ENCODE measurements around the gene KRTAP5-6. TPM values are rescaled to one million over a fixed set of nuclear protein-coding genes. Genes with fewer than 3 reads are reported as not detected.

The KRTAP5-6 gene, protein sequence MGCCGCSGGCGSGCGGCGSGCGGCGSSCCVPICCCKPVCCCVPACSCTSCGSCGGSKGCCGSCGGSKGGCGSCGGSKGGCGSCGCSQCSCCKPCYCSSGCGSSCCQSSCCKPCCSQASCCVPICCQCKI
- total RNA-seq (not detected in 2 replicates), polyA plus RNA-seq (not detected in 2 replicates), polyA minus RNA-seq (not detected in 2 replicates)
- not detected for total RNA-seq (2013)

- Mint-ChIP-seq H3K27me3 (peaks cover 40% of the 10 kb centered on the region), H3K9me3 (ENCODE audit: insufficient read depth) (peaks cover 4% of the 10 kb centered on the region), H3K27ac (no peak within 1 kb of the TSS), H3K4me1 (peaks cover 5% of the 10 kb centered on the region), H3K4me3 (no peak within 1 kb of the TSS)
- Histone ChIP-seq H3K79me2 (ENCODE audit: control insufficient read depth, insufficient read depth, low read length) (no peaks in the 10 kb centered on the region), H3K4me2 (replicated peaks; ENCODE audit: low read depth, low read length, poor library complexity, severe bottlenecking) (no peak within 1 kb of the TSS), H3K4me3 (ENCODE audit: control extremely low read depth in 1 of 5, extremely low read depth in 1 of 5, insufficient read depth in 1 of 5, low read depth in 2 of 5, low read length in 4 of 5) (no peak within 1 kb of the TSS), H3K27me3 (replicated peaks in 1 of 4; ENCODE audit: control extremely low read depth in 1 of 4, control insufficient read depth in 3 of 4, insufficient read depth in 4 of 4, low read length in 3 of 4) (peaks cover 0 to 38% (median 5%) of the 10 kb centered on the region in 4 experiments), H3K36me3 (replicated peaks in 1 of 2; ENCODE audit: control extremely low read depth in 1 of 2, control insufficient read depth in 1 of 2, extremely low read depth in 1 of 2, insufficient read depth in 2 of 2, low read length in 1 of 2) (no peaks in the 10 kb centered on the region), H4K20me1 (ENCODE audit: control insufficient read depth, insufficient read depth, low read length, poor library complexity, severe bottlenecking) (no peaks in the 10 kb centered on the region), H3K27ac (ENCODE audit: low read length in 2 of 2) (no peak within 1 kb of the TSS), H3K4me1 (ENCODE audit: control insufficient read depth in 2 of 2, insufficient read depth in 2 of 2, low read length in 2 of 2) (peaks cover 8 to 14% of the 10 kb centered on the region in 2 donors), H3K9ac (ENCODE audit: low read length) (no peak within 1 kb of the TSS), H3K9me3 (ENCODE audit: control extremely low read depth in 1 of 3, control insufficient read depth in 2 of 3, insufficient read depth in 1 of 3, low read length in 2 of 3) (peaks cover 0 to 5% (median 0%) of the 10 kb centered on the region in 3 donors), H2AFZ (ENCODE audit: insufficient read depth, low read depth, low read length, poor library complexity, severe bottlenecking) (no peak within 1 kb of the TSS)
- 87% methylated on average over 8 of the region's 11 CpGs for WGBS (ENCODE audit: insufficient coverage)
- POLR2A ChIA-PET, result interaction anchor here (0.5 kb wide), 1 partner anchor 75 kb away, joined by 8 read pairs; no protein-coding TSS in a partner anchor
- TF ChIP-seq, protein P1, sequence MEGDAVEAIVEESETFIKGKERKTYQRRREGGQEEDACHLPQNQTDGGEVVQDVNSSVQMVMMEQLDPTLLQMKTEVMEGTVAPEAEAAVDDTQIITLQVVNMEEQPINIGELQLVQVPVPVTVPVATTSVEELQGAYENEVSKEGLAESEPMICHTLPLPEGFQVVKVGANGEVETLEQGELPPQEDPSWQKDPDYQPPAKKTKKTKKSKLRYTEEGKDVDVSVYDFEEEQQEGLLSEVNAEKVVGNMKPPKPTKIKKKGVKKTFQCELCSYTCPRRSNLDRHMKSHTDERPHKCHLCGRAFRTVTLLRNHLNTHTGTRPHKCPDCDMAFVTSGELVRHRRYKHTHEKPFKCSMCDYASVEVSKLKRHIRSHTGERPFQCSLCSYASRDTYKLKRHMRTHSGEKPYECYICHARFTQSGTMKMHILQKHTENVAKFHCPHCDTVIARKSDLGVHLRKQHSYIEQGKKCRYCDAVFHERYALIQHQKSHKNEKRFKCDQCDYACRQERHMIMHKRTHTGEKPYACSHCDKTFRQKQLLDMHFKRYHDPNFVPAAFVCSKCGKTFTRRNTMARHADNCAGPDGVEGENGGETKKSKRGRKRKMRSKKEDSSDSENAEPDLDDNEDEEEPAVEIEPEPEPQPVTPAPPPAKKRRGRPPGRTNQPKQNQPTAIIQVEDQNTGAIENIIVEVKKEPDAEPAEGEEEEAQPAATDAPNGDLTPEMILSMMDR (IDR thresholded peaks at IDR 0.05), result no peak
- no peak for TF ChIP-seq EZH2 (IDR thresholded peaks at IDR 0.05; ENCODE audit: borderline replicate concordance, insufficient read depth, low read depth, low read length, poor library complexity, severe bottlenecking)
- no peak for ATAC-seq (ENCODE audit: low read depth)
- intact Hi-C loops (cut with micrococcal nuclease), result no loop called here
- CTCF ChIA-PET, result interaction anchor here (0.6 to 2.7 kb wide), 4 partner anchors 44 to 455 kb away, joined by 3 to 12 read pairs (median 4); no protein-coding TSS in a partner anchor
- no peak for DNase-seq
These were observed at the start of gene KRTAP5-6 for GRCh38 chr11:1696608-1697570. KRTAP5-6 (plus strand) TSS chr11:1697195; CDS start chr11:1697246, 51 bp downstream.

All from B cell (primary cell).